Dermis microvascular lymphatic vessel endothelial cell (primary cell): ENCODE results near the gene DENND1B. TPM values are rescaled to one million over a fixed set of nuclear protein-coding genes. Genes with fewer than 3 reads are reported as not detected.
A peak's percentile ranks its signal among the peaks of the same experiment; 100 is the strongest.

Experiments
- DNase-seq, 2 donors: peaks; one replicate each; pipeline versions ENCODE4 v3.0.0 to v3.0.0-alpha.2; 2010; ENCODE audit warnings: low read depth in 2 of 2
- total RNA-seq: library from RNA; depleted of rRNA; stranded (reverse); fragments of >200 nt; gene quantifications from 2 replicates; pipeline ENCODE4 v1.2.1, GENCODE V29; 2014

The DENND1B gene
- total RNA-seq, 1 donor from 2014 or later, result 2.2 TPM

DNA sequence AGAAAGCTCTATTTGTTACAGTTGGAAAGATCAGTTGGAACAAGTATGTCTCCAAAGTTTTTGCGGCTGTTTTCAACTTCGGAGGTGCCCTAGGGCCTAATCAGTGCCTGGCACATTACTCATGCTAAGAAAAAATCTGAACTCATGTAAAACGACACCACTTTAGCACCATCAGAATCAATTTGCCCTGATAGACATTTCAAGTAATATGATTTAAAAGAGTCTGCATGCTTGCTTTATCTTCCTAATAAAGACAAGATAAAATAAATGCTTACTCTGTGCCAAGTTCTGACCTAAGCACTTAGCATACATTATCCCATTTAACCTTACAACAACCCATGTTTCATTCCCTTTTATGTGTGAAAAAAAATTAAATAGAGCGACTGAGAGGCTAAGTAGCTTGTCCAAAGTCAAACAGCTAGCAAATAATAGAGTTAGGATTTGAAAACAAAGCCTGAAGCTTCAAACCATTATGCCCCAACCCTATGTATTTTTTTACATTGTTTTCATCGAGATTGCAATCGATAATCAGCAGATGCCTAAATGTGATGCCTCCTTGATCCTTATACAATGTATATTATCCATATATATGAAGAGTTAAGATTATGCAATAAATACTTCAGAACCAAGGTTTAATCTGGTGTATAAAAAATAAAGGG lies 91.3 kb downstream of the DENND1B start:
- DNase-seq, result no peak

DNA sequence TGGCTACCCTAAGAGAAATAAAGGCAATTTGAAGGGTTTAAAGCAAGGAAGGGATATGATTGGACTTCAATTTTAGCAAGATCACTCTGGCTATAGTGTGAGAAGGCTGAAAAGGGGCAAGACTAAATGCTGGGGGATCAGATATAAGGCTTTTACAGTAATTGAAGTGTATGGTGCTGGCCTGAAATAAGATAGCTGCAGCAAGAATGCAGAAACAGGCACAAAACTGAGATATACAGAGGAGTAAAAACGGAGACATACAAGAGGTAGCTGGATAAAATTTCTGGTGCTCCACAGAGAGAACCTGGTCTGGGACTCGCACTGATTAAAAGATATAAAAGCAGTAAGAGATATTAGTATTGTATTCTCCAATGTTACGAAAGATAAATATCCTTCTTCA lies 92.0 kb downstream of the DENND1B start:
- no peak for DNase-seq

DNA sequence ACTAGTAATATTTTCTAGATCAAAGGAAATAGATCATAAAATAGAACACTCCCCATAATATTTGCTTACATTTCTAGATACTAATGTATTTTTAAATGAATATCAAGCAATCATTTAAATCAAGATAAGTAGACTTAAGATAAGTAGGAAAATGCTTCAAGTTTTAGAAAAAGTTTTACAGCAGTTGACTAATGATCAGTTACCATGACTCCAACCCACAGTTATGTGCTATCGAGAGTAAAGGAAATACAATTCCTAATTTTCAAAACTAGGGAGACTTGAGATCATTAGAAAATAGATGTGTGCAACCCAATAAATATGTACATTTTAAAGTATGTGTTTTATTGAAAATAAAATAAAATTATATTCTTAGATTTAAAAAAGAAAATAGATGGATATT lies 95.0 kb downstream of the DENND1B start:
- DNase-seq, result no peak

DNA sequence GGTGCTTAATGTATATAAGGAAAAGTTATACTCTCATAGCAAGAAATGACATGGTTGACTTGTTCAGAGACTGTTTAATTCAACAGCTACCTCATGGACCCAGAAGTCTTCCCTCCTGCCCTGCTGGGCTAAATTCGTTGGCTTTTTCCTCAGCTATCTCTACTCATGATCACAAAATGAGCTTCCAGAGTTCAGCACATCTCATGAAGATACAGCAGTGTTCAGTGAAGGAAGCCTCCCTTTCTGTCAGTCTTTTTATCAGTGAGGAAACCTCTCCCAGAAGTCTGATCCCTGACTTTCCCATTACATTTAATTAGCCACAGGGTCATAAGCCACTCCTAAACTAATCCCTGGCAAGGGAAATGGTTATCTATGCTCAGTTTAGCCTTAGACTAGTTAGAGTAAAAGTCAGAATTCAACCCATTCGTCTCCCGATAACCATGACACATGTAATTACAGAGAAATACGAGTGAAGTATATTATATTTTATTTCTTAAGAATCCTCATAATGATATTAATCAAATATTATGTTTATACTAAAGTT lies 97.5 kb downstream of the DENND1B start:
- no peak for DNase-seq

DNA sequence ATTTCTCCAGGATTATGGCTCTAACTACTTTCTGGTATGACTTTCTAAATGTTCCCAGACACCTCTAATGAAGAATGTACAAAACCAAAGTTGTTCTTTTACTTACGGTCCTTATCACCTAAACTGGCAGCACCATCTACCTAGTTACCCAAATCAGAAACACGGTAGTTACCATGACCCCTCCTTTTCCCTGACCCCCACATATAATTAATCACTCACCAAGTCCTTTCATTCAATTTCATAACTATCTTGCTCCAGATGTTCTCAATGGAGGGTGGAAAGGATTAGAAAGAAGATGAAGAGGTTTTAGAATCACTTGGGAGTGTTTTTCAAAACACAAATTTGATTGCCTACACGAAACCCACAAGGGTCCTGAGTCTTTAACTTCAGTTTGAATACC lies 98.0 kb downstream of the DENND1B start:
- no peak for DNase-seq

DNA sequence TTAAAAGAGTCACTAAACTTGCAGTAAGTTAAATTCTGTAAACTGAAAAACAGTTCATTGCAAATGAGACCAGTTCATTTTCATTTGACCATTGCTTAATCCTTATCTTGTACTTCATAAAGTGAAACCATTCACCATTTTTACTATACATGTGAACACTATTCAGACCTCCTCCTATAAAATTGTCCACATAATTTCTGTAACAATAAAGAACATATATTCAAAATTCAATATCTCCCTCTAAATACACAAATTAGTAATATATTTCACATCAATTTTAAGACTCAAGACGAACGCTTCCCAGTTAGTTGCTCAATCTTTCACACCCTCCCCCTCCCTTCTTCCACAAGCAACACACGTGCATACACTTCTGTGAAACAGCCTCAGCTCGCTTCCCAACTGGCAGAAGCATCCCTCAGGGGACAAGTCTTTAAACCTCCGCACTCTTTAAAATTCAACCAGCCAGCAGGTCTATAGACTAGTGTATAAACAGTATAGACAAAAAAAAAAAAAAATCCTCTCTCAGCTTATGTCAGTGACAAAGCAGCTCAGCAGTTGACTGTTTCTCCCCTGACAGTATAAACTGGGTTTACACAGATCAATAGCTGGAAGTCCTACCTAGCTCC lies 99.6 kb downstream of the DENND1B start:
- no peak for DNase-seq

DNA sequence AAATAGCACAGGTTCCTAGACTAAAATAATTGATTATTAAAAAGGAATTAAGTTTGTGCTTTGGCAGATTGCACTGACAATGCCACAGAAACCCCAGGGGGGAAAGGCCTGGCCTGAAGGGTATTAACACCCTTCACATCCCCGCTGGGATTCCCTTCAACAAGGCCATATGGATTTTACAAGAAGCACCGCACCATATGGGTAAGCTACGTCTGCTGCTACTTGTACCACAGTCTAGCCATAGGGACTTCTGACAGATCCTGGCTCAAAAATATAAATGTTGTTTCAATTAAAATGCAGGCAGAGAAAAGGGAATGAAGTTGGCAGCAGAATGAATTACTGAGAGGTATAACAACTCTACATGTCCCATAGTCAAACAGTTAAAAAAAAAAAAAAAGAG lies 101.0 kb downstream of the DENND1B start:
- no peak for DNase-seq

DNA sequence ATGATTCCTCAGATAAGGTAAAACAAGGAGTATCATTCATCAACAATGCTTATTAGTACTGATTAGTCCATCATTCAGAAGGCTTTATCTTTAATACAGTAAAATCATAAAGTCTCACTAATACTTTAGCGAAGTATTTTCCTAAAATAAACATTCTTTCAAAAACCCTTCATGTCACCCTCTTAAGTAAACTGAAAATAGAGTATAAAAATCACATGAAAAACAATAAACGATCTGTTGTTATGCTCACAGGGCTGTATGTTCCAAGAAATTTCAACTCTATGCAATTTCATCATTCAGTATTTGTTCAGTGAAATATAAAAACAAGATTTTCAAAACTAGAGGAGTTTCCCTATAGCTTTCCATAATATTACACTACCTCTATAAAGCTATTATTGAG lies 102.0 kb downstream of the DENND1B start:
- no peak for DNase-seq

DNA sequence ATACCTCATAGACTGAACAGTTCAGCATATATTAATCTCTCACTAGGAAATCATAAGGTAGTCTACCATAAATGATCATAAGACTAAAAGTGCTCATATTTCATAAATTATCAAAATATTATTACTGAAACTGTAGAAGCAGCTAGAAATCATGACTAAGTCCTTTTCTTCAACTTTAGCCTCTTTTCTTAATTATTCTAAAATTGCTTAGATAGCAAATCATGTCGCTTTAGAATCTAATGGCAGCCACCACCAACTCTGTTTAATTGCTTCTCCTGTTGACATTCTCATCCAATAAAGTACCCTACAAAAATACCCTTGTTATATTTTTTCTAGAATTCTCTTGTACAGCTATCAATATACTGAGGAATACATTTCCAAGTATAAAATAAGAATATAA lies 102.9 kb downstream of the DENND1B start:
- no peak for DNase-seq

DNA sequence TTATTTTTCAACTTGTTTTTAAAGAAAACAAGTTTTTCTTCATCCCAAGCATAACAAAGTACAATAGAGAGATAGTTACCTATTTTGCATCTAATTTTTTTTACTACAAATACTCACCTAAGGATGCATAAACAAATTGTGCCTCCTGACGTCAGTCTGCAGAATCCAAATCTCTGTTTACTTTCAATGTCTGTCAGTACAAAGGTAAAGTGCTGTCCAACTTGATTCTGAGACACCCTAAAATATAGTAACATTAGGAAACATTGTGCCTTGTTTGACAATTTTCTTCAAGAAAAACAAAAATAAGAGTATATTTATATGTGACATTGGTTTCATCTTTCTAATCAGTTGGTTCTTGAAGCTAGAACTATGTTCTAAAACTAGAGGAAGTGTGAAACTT lies 103.4 kb downstream of the DENND1B start:
- DNase-seq, result no peak

DNA sequence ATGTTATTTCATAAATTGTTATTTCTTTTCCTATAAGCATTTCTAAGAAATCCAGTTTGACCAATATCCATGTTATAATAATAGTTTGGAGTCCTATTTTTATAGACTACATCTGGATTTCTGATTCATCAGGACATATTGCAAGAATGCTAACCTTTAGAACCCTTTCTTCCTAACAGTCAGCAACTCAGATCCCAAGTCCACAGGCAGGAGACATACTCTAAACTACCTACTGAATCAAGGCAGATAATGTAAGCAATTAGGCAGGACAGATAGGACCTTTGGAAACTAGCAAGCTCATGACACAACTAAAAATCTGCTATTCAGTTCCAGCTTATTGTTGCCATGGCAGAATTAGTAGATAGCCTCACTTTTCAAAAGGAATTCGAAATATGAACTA lies 104.1 kb downstream of the DENND1B start:
- DNase-seq, result no peak

DNA sequence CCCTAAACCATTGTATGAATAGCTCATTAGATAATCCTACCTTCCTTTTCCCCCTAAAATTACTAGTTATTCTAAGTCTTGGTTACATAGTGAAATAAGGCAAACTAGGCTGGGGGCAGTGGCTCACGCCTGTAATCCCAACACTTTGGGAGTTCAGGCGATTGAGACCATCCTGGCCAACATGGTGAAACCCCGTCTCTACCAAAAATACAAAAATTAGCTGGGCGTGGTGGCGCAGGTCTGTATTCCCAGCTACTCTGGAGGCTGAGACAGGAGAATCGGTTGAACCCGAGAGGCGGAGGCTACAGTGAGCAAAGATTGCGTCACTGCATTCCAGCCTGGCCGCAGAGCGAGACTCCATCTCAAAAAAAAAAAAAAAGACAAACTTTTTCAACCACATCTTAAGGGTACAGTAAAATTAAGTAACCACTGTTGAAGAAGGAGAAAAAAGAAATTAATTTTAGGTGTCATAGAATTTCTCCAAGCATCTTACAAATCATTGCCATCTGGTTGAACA lies 108.5 kb downstream of the DENND1B start:
- no peak for DNase-seq

DNA sequence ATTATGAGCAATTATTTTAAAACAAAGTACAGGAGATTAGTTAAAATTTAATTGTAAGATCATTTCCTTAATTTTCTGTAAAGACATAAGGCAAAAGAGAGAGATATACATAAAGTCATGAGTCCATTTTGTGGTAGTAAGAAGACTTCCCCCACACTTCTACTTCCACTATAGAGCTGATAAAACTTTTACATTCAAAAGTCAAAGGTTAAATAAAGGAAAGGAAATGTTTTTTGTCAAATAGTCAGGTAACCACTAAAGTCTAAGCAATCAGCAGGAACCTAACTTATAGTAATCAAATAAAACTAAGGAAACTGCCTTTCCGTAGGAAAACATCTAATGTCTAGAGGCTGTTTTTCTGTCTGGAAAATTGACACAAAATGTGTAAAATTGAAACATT lies 110.9 kb downstream of the DENND1B start:
- peak in 1 of 2 donors; percentile 17 for DNase-seq

DNA sequence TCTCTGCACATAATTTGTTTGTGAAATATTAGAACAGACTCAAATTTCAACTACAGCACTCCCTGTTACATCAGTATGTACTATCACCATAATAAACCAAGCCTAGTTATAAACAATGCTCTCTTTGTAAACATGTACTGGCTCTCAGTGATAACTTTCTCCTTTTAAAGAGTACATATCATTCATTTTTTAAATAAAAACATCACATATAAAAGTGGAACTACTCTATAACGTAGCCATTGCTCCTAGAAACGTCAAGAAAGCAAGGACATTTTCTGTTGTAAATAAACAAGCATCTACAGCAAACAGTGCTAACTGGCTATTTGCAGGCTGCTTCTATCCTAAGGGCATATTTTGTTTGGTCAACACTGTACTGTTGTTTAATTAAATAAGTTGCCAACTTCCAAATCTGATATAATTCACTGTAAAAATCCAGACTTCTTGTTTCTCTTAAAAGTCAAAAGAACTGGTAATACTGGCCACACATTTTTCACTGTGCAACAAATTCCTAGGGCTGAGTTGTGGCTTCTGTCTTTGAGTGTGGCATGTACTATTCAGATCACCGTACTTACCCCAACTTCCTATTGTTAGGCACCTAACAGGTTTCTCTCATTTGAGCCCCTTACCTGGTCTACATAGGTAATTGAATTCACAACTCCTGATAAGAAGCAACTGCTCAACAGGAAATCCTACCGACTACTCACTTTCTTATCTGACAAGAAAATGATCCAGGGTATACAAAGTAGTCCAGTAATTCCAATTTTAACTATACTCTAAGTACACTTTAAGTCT lies 111.9 kb downstream of the DENND1B start:
- no peak for DNase-seq

DNA sequence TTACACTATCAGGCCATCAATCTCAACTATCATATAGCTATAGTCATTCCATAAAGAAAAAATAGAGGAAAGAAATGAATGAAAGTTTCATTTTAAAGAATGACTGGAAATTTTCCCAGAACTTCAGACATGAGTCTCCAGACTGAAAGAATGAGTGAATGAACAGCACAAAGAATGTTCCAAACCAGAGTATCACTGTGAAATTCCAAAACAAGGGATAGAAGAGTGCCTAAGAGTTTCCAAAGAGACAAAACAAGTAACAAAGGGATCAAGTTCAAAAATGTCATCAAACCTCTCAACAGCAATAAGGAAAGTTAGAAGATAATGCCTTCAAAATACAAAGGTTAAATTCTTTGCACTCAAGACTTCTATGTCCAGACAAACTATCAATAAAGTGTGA lies 114.9 kb downstream of the DENND1B start:
- no peak for DNase-seq

DNA sequence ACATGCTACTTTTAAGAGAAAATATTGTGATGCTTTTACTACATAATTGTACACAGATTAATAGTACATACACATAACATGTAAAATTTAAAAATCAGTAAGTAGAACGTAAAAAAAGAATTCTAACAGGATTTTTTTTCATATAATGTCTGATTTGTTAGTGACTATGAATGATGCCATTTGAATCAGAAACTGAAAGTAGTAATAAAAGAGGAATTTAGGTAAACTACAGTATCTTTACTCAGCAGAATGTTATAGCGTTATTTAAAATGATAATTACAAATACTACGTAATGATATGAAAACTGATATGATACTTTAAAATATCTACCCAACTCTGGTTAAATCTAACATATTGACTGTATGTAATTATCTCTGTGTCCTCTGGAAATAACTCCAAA lies 116.1 kb downstream of the DENND1B start:
- DNase-seq, result no peak

DNA sequence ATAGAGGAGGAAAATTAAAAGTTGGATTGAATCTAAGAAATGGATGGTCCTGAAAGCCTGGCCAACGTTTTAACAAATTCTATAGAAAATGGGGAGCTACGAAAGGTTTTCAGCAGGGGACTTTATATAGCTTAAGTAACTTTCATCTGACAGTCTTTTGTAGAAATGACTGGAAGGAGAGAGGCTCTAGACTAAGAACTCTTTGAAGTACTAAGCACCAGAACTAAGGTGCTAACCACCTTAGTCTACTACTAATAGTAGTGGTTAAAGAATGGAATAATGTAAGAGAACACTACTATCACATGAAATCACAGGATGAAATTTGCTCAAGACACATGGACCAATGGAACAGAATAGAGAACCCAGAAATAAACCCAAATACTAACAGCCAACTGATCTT lies 126.1 kb downstream of the DENND1B start:
- DNase-seq, result no peak

DNA sequence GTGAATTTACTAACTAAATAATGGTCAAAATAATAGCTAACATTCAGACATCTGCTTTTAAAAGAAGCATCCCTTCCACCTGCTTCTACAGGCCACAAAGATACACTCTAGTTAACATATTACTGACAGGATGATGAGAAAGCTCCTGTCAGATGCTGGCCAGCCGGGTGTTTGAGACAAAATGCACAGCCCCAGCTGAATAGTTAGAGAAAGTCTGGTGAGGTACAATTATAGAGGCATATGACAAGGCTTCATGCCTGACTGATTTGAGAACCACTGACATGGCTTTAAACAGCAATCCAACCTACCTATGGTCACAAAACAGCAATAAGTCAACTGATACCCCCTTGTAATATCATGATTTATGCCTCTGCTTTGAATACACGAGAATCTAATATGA lies 137.0 kb downstream of the DENND1B start:
- DNase-seq, result no peak

DNA sequence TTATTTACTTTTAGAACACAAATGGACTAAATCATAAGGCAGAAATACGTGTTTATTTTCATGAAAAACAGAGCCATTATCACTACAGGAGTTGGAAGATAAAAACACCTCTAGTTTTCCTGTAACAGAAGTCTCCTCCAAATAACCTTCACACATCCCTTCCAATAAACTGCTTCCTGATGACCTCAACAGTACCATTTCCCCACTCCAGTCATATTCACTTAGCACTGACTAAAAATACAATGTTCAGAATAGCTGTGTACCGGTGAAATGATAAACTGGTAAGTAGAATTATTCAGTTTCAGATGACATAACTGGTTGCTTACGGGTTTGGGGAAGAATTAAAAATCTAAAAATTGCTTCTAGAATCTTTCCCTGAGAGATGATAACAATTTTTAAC lies 137.9 kb downstream of the DENND1B start:
- DNase-seq, result peak in 1 of 2 donors; percentile 34

DNA sequence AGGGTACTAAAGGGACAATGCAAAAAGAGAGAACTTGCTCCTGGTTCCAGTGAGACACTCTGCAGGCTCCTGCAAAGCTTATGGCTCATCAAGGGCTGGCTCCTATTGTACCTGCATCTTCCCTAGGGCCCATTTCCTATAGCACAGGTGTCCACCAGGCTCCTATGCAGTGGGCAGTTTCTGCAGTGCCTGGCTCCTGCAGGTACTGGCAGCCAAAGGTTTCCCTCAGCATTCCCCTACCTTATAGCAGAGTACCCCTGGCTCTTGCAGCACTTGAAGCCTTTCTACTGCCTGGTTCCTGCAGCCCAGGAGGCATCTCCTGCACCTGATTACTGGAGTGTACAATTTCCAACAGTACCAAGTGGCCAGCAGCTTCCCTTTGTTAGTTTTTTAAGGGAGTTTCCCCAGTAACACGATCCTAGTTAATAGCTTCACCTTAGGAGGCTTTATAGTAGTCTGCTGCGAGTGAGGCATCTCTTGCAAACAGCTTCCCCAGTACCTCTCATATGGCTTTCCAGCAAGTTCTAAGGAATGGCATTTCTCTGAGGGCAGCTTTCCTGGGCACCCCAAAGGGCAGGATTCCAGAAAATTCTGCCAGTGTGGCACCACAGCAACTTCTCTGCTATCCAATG lies 141.7 kb downstream of the DENND1B start:
- no peak for DNase-seq

DNA sequence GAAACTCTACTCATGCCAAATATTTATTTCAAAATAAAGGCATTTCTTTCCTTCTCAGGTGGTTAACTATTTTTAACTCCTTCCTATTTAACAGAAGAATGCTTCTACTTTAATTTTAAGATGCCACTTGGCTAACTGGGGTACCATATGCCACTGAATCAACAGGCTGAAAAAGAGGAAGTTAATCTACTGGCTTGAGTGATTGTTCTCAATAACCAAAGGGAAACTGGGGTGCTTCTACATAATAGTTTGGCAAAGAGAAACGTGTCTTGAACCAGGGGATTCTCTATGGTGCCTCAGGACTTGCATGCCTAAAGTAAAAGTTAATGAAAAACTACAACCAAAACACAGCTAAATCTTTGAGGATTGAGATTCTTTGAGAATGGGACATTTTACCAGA lies 142.6 kb downstream of the DENND1B start:
- no peak for DNase-seq

DNA sequence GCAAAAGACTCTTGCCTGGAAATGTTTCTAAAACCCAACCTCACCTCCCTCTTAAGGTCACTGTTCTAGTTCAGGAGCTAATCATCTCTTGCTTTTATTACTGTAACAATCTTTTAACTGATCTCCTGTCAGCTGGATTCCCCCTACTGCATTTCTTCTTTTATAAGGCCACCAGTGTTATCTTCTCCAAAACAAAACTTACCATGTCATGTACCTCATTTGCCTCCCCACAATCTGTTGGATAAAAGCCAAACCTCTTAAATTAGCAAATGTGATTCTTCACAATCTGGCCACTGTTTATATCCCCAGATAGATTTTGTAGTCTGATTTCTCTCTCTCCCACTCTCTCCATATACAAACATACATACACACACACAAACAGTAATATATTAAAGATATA lies 143.3 kb downstream of the DENND1B start:
- DNase-seq, result no peak
